ENCODE results near the gene CARMIL3. TPM values are rescaled to one million over a fixed set of nuclear protein-coding genes. Genes with fewer than 3 reads are reported as not detected.

CARMIL3 gene
- total and polyA plus RNA-seq, 2 experiments from 2014 or later, result 3.7 to 11.8 TPM

DNA sequence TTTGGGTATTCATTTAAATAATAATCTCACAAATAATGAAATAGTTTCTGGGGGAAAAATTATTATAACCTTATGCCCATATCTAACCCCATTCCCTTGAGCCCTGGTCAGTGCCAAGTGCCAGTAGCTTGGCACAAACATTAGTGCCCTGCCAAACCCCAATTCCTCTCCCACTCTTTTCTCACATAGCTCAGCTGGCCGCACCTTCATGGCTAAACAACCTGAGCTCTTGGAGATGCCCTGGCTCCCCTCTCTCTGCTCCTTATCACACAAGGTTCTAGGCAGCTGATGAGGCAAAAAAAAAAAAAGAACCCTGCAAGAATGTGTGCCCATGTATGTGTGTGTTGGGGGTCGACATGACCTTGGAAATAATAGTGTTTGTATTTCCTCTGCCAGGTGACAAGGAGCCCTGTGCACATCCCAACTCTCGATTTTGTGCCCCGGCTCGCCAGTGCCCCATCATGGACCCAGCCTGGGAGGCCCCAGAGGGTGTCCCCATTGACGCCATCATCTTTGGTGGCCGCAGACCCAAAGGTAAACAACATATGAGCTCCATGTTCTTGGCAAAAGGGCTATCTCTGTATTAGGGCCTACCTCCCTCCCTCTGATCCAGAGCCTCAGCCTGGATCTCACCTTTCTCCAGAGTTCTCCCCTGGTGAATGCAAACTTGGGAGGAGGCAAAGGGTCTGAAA is 50.7 kb downstream of the CARMIL3 start (continued):
- TF ChIP-seq, protein P1, sequence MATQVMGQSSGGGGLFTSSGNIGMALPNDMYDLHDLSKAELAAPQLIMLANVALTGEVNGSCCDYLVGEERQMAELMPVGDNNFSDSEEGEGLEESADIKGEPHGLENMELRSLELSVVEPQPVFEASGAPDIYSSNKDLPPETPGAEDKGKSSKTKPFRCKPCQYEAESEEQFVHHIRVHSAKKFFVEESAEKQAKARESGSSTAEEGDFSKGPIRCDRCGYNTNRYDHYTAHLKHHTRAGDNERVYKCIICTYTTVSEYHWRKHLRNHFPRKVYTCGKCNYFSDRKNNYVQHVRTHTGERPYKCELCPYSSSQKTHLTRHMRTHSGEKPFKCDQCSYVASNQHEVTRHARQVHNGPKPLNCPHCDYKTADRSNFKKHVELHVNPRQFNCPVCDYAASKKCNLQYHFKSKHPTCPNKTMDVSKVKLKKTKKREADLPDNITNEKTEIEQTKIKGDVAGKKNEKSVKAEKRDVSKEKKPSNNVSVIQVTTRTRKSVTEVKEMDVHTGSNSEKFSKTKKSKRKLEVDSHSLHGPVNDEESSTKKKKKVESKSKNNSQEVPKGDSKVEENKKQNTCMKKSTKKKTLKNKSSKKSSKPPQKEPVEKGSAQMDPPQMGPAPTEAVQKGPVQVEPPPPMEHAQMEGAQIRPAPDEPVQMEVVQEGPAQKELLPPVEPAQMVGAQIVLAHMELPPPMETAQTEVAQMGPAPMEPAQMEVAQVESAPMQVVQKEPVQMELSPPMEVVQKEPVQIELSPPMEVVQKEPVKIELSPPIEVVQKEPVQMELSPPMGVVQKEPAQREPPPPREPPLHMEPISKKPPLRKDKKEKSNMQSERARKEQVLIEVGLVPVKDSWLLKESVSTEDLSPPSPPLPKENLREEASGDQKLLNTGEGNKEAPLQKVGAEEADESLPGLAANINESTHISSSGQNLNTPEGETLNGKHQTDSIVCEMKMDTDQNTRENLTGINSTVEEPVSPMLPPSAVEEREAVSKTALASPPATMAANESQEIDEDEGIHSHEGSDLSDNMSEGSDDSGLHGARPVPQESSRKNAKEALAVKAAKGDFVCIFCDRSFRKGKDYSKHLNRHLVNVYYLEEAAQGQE (IDR thresholded peaks at IDR 0.05; ENCODE audit: unreplicated experiment), result no peak
- TF ChIP-seq POLR2AphosphoS5 (IDR thresholded peaks at IDR 0.05; ENCODE audit: low read depth) (no peak), ZNF331 (CRISPR knock-in tag; IDR thresholded peaks at IDR 0.05; ENCODE audit: low read depth) (no peak), ZNF114 (CRISPR knock-in tag; IDR thresholded peaks at IDR 0.05) (no peak)
- TF ChIP-seq, protein P2, sequence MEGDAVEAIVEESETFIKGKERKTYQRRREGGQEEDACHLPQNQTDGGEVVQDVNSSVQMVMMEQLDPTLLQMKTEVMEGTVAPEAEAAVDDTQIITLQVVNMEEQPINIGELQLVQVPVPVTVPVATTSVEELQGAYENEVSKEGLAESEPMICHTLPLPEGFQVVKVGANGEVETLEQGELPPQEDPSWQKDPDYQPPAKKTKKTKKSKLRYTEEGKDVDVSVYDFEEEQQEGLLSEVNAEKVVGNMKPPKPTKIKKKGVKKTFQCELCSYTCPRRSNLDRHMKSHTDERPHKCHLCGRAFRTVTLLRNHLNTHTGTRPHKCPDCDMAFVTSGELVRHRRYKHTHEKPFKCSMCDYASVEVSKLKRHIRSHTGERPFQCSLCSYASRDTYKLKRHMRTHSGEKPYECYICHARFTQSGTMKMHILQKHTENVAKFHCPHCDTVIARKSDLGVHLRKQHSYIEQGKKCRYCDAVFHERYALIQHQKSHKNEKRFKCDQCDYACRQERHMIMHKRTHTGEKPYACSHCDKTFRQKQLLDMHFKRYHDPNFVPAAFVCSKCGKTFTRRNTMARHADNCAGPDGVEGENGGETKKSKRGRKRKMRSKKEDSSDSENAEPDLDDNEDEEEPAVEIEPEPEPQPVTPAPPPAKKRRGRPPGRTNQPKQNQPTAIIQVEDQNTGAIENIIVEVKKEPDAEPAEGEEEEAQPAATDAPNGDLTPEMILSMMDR (conservative IDR thresholded peaks at IDR 0.05; ENCODE audit: low read depth in 2 of 2), result no peak

DNA sequence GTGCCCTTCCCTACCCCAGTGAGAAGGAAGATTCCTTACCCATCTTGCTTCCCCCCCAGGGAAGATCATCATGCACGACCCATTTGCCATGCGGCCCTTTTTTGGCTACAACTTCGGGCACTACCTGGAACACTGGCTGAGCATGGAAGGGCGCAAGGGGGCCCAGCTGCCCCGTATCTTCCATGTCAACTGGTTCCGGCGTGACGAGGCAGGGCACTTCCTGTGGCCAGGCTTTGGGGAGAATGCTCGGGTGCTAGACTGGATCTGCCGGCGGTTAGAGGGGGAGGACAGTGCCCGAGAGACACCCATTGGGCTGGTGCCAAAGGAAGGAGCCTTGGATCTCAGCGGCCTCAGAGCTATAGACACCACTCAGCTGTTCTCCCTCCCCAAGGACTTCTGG is 51.6 kb downstream of the CARMIL3 start:
- peaks cover 3% of the 10 kb centered on the region; the same call in 1 of the 3 replicates for H3K4me1 Mint-ChIP-seq
- no peak overlapping the region for H3K27ac ChIP-seq (ENCODE audit: low read depth)
- no peak for DNase-seq (ENCODE audit: low spot score)
- H2AFZ ChIP-seq, result no peak overlapping the region
- H3K27me3 Mint-ChIP-seq (ENCODE audit: insufficient read depth, low read depth, poor library complexity), result peaks cover 5% of the 10 kb centered on the region
- no peaks in the 10 kb centered on the region for H3K4me1 ChIP-seq (ENCODE audit: insufficient read depth)
- H3K4me3 Mint-ChIP-seq, result no peak overlapping the region
- H3K9me3 Mint-ChIP-seq, result peaks cover 14% of the 10 kb centered on the region
- H3K27me3 ChIP-seq (ENCODE audit: insufficient read depth), result no peaks in the 10 kb centered on the region
- peaks cover 31% of the 10 kb centered on the region for H3K36me3 ChIP-seq (ENCODE audit: insufficient read depth)
- no peak overlapping the region for H3K4me3 ChIP-seq
- no peak for ATAC-seq
- no peaks in the 10 kb centered on the region for H3K9me2 ChIP-seq (ENCODE audit: insufficient read depth)
- H3F3A ChIP-seq (replicated peaks; ENCODE audit: low read depth), result peaks cover 5% of the 10 kb centered on the region; the same call in 1 of the 2 replicates
- no peak overlapping the region for H3K4me2 ChIP-seq
- no peaks in the 10 kb centered on the region for H4K20me1 ChIP-seq (replicated peaks; ENCODE audit: insufficient read depth)
- H3K27ac Mint-ChIP-seq, result no peak overlapping the region
- H3K36me3 Mint-ChIP-seq (ENCODE audit: low read depth), result peaks cover 67% of the 10 kb centered on the region
- H3K79me2 ChIP-seq (replicated peaks; ENCODE audit: insufficient read depth), result no peaks in the 10 kb centered on the region
- TF ChIP-seq JUNB (IDR thresholded peaks at IDR 0.05; ENCODE audit: unreplicated experiment), result no peak
- TF ChIP-seq EZH2phosphoT487 (IDR thresholded peaks at IDR 0.05; ENCODE audit: unreplicated experiment), result no peak
- TF ChIP-seq, protein P3, sequence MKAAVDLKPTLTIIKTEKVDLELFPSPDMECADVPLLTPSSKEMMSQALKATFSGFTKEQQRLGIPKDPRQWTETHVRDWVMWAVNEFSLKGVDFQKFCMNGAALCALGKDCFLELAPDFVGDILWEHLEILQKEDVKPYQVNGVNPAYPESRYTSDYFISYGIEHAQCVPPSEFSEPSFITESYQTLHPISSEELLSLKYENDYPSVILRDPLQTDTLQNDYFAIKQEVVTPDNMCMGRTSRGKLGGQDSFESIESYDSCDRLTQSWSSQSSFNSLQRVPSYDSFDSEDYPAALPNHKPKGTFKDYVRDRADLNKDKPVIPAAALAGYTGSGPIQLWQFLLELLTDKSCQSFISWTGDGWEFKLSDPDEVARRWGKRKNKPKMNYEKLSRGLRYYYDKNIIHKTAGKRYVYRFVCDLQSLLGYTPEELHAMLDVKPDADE (IDR thresholded peaks at IDR 0.05), result no peak
- TF ChIP-seq, protein P1 (IDR thresholded peaks at IDR 0.05; ENCODE audit: unreplicated experiment), result no peak
- TF ChIP-seq POLR2AphosphoS5 (IDR thresholded peaks at IDR 0.05; ENCODE audit: low read depth), result no peak
- TF ChIP-seq ZNF114 (CRISPR knock-in tag; IDR thresholded peaks at IDR 0.05), result no peak
- no peak for TF ChIP-seq CREB1 (CRISPR knock-in tag; IDR thresholded peaks at IDR 0.05; ENCODE audit: low read depth)
